A549 treated with Hydrocortisone at 1 μM for 4 hours (cell line): ENCODE measurements around the gene OR10G8. TPM values are rescaled to one million over a fixed set of nuclear protein-coding genes. Genes with fewer than 3 reads are reported as not detected.

Experiments used
- total RNA-seq: library from RNA; stranded (reverse); fragments of 200-300 nt; extraction: Qiagen RNA extraction; gene quantifications from 5 replicates; pipeline ENCODE4 v1.2.3, GENCODE V29; 2022

Gene OR10G8, protein sequence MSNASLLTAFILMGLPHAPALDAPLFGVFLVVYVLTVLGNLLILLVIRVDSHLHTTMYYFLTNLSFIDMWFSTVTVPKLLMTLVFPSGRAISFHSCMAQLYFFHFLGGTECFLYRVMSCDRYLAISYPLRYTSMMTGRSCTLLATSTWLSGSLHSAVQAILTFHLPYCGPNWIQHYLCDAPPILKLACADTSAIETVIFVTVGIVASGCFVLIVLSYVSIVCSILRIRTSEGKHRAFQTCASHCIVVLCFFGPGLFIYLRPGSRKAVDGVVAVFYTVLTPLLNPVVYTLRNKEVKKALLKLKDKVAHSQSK
- total RNA-seq: not detected in 5 replicates

DNA sequence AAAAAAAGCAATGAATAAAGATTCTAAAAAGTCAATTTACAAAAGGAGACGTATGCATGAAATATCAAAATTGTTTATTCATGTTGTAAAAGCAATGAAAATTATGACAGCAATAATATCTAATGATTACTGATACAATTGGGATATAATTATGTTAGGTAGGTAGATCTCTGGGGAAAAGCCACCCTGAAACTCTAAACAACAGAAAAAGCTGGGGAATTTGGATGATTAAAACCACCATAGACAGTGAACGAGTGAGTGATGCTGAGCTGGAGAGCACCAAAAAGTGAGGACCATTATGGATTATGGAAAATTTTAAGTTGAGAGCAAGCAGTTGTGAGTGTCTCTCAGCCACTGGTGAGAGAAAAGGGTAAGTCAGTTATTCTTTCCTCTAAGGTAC lies at the start of gene OR10G8:
OR10G8 (plus strand) TSS at position 301 of the 400 bp plus-strand sequence. CDS start 2,825 bp downstream, outside the sequence.

DNA sequence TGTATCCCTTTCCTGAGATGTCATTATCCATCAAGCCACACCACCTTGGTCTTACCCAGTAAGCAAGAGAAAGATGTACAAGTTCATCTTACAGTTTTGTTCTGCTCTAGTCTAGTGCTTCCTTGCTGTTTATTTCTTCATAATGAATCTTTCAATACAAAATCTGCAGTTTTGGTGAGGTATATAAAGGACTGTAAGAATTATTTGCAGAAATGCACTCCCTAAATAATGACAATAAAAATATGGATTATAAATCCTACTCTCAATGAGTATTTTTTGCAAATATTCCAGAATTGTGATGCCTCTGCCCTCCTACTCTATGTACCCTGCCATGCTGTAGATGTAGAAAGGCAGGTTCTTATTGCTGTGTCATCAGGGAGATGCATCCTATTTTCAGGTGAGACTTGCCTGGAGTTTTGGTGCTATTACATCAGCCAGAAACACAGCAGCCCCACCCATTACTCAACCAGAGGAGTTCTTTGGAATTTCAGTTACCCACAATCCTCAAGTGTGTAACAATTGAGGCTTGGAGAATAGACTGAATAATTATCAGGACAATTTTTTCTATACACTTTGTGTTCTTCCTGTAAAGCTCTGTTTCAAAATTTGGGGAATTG lies 48.8 kb upstream of the OR10G8 start, which contains the start of gene OR10S1:
OR10S1 (minus strand) TSS at position 51 of the 617 bp plus-strand sequence. CDS start 117 bp downstream, outside the sequence.

DNA sequence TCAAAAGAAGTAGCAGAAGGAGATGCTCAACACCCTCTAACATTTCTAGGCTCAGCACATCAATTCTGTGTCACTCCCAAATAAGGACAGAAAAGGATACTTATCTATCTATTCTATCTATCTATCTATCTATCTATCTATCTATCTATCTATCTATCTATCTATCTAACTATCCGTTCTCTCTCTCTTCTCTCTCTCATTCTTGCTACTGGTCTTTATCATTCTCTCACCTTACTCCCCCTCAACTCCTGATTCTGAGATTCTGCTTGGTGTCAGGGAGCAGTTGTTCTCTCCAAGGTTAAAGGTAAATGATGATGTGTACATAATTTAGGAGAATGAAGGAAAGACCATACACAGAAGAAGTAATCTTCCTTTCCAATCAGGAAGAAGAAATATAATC lies 31.5 kb upstream of the OR10G8 start, which contains the start of gene OR10G6:
OR10G6 (minus strand) TSS at position 43 of the 400 bp plus-strand sequence; CDS start at position 43, 0 bp downstream.

DNA sequence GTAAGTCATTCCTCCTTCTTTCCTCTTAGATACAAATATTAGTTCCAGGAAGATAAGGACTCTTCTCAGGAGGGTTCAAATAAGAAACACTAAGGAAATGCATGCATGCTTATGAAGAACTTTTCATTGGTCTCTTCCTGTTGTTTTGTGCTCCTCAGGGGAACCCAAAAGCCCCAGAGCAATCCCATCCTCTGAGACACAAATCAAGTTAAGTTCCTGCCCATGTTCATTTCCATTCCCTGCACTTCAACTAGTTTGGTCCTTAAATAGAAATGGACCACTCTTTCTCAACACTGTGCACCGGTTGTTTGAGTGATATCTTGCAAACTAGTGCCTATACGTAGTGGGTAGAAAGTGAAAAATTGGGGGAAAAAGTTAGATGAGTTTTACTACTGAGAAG lies 13.9 kb upstream of the OR10G8 start, which contains the start of gene OR10G4:
OR10G4 (plus strand) TSS at position 301 of the 400 bp plus-strand sequence. CDS start 2,578 bp downstream, outside the sequence.

DNA sequence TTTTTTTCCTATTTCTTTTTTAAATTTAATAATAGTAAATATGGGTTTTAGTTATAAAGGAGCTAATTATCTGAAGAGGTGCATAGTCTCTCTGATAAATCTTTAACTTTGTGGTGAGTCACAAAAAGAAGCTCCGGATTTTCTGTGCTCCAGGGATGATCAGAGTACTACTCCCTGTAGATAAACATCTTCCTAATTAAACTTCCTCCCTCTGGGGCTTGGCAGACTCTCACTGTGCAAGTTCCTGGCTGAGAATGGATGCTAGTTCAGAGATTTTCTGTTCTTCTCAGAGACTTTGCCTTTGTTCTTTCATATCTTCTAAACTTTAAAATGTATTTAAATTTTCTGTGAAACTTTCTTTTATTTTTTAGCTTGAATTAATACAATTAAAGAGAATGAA lies 14.7 kb downstream of the OR10G8 start, which contains the start of gene OR10G7:
OR10G7 (minus strand) TSS at position 72 of the 400 bp plus-strand sequence. CDS start 2,324 bp downstream, outside the sequence.

Other genes with a start within 250 kb of the OR10G8 start
- gene OR6M1, start 220.4 kb upstream of the OR10G8 start, total RNA-seq: not detected in 5 replicates
- gene TMEM225, start 141.1 kb upstream of the OR10G8 start, total RNA-seq: not detected in 5 replicates
- not detected in 5 replicates for gene OR8D4, start 124.6 kb upstream of the OR10G8 start, total RNA-seq
- not detected in 5 replicates for gene OR4D5, start 87.2 kb upstream of the OR10G8 start, total RNA-seq
- not detected in 5 replicates for gene OR6T1, start 83.0 kb upstream of the OR10G8 start, total RNA-seq
- not detected in 5 replicates for gene OR10S1, start 49.0 kb upstream of the OR10G8 start, total RNA-seq
- gene OR10G6, start 31.6 kb upstream of the OR10G8 start, total RNA-seq: not detected in 5 replicates
- not detected in 5 replicates for gene OR10G4, start 13.8 kb upstream of the OR10G8 start, total RNA-seq
- gene OR10G9, start 3.8 kb upstream of the OR10G8 start, total RNA-seq: not detected in 5 replicates
- gene OR10G7, start 14.5 kb downstream of the OR10G8 start, total RNA-seq: not detected in 5 replicates
- 0.09 to 0.28 TPM (median 0.24 TPM) in 5 replicates for gene VWA5A, start 88.7 kb downstream of the OR10G8 start, total RNA-seq
- gene OR10D3, start 156.5 kb downstream of the OR10G8 start, total RNA-seq: not detected in 5 replicates
- gene OR8G1, start 214.3 kb downstream of the OR10G8 start, total RNA-seq: not detected in 5 replicates
- gene OR8G5, start 229.6 kb downstream of the OR10G8 start, total RNA-seq: not detected in 5 replicates